T-helper 1 cell treated with Interleukin-12 subunit alpha and Interleukin-12 subunit beta and Interleukin-4 antibody, amounts not matched to agents 30 ng/mL and 1 ng/mL, for 36 hours (primary cell): ENCODE results near the gene FOXO6. TPM values are rescaled to one million over a fixed set of nuclear protein-coding genes. Genes with fewer than 3 reads are reported as not detected.

Experiments
- intact Hi-C: fragments of 100-400 bp; cut with micrococcal nuclease; formaldehyde crosslinking; loops from one replicate; pipeline ENCODE4 v1.15.1; 2024
- total RNA-seq: library from RNA; stranded (reverse); gene quantifications from 2 replicates; pipeline ENCODE4 v1.2.3, GENCODE V29; 2022

Gene FOXO6
- total RNA-seq, 1 donor from 2014 or later, result not detected

- intact Hi-C loops, result loop anchor here (10.0 kb wide), 2 partner anchors 300 to 1100 kb away; partner anchors contain the start of gene CCDC30
Measured at GRCh38 chr1:41365320-41365633, 4.0 kb downstream of the FOXO6 start.

- intact Hi-C loops, result loop anchor here (10.0 kb wide), 2 partner anchors 299 to 1099 kb away; partner anchors contain the start of gene CCDC30
Measured at GRCh38 chr1:41365772-41366454, 4.7 kb downstream of the FOXO6 start.

GRCh38 chr1:41366455-41367287 is 5.4 kb downstream of the FOXO6 start:
- intact Hi-C loops, result loop anchor here (10.0 kb wide), 2 partner anchors 298 to 1098 kb away; partner anchors contain the start of gene CCDC30

- intact Hi-C loops, result loop anchor here (10.0 kb wide), 2 partner anchors 298 to 1098 kb away; partner anchors contain the start of gene CCDC30
Measured at GRCh38 chr1:41367288-41367642, 6.0 kb downstream of the FOXO6 start.

- intact Hi-C loops, result loop anchor here (10.0 kb wide), 2 partner anchors 296 to 1096 kb away; partner anchors contain the start of gene CCDC30
Measured at GRCh38 chr1:41368366-41368765, 7.1 kb downstream of the FOXO6 start.

GRCh38 chr1:41368801-41369200 is 7.6 kb downstream of the FOXO6 start:
- intact Hi-C loops, result loop anchor here (10.0 kb wide), 2 partner anchors 296 to 1096 kb away; partner anchors contain the start of gene CCDC30

- intact Hi-C loops, result loop anchor here (10.0 kb wide), 2 partner anchors 295 to 1095 kb away; partner anchors contain the start of gene CCDC30
Measured at GRCh38 chr1:41369531-41369930, 8.3 kb downstream of the FOXO6 start.

GRCh38 chr1:41370225-41370624 is 9.0 kb downstream of the FOXO6 start:
- intact Hi-C loops, result no loop called here

GRCh38 chr1:41370756-41371420 is 9.7 kb downstream of the FOXO6 start:
- intact Hi-C loops, result no loop called here

GRCh38 chr1:41371630-41372599 is 10.7 kb downstream of the FOXO6 start:
- intact Hi-C loops, result no loop called here

GRCh38 chr1:41372600-41372993 is 11.4 kb downstream of the FOXO6 start:
- intact Hi-C loops, result no loop called here

- intact Hi-C loops, result no loop called here
Measured at GRCh38 chr1:41373373-41373772, 12.1 kb downstream of the FOXO6 start.

GRCh38 chr1:41374711-41375110 is 13.5 kb downstream of the FOXO6 start:
- intact Hi-C loops, result no loop called here

GRCh38 chr1:41377397-41377796 is 16.2 kb downstream of the FOXO6 start:
- intact Hi-C loops, result no loop called here

- intact Hi-C loops, result no loop called here
Measured at GRCh38 chr1:41378222-41378621, 17.0 kb downstream of the FOXO6 start.

GRCh38 chr1:41378999-41379737 is 17.9 kb downstream of the FOXO6 start:
- intact Hi-C loops, result no loop called here

GRCh38 chr1:41379738-41380130 is 18.5 kb downstream of the FOXO6 start:
- intact Hi-C loops, result no loop called here

GRCh38 chr1:41380195-41380594 is 19.0 kb downstream of the FOXO6 start:
- intact Hi-C loops, result no loop called here

- intact Hi-C loops, result no loop called here
Measured at GRCh38 chr1:41380979-41381691, 19.9 kb downstream of the FOXO6 start.
